ENCODE measurements around the gene SAXO2. TPM values are rescaled to one million over a fixed set of nuclear protein-coding genes. Genes with fewer than 3 reads are reported as not detected.
"Not testable (repeated sequence)": the region's sequence is repeated elsewhere in the genome, so short reads cannot be mapped to it uniquely, and the experiment has no call there.

The SAXO2 gene
- total and polyA plus RNA-seq, 2 donors (not counting 3 experiments of a cell fraction or from before 2014, with no cell fraction given), result 0.98 to 5.2 TPM

DNA sequence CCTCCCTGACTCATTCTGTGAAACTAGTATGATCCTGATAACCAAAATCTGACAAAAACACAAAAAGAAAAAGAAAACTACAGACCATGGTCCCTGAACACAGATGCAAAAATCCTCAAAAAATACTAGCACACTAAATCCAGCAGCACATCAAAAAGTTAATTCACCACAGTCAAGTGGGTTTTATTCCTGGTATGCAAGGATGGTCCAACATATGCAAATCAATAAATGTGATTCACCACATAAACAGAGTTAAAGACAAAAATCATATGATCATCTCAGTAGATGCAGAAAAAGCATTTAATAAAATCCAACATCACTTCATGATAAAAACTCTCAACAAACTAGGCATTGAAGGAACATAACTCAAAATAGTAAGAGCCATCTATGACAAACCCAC, 12.8 kb downstream of the SAXO2 start:
- Histone ChIP-seq H3K27ac (ENCODE audit: insufficient read depth, low read depth, low read length) (no peak overlapping the region), H3K36me3 (ENCODE audit: control insufficient read depth in 2 of 2, extremely low read depth in 1 of 2, insufficient read depth in 2 of 2, low read length in 2 of 2) (no peaks in the 10 kb centered on the region), H3K9me3 (replicated peaks; ENCODE audit: control insufficient read depth, insufficient read depth, low read length) (no peaks in the 10 kb centered on the region), H3K4me3 (replicated peaks in 1 of 3; ENCODE audit: insufficient read depth in 1 of 3, low read depth in 1 of 3, low read length in 3 of 3) (no peak overlapping the region), H3K79me2 (ENCODE audit: control insufficient read depth, insufficient read depth, low read length) (no peaks in the 10 kb centered on the region), H3K9ac (replicated peaks; ENCODE audit: extremely low read depth, insufficient read depth, low read length) (no peak overlapping the region), H3K4me1 (ENCODE audit: control insufficient read depth, extremely low read depth, insufficient read depth, low read length) (no peaks in the 10 kb centered on the region), H3K4me2 (ENCODE audit: insufficient read depth, low read length) (no peak overlapping the region), H3K27me3 (ENCODE audit: control insufficient read depth in 2 of 2, insufficient read depth in 2 of 2, low read length in 2 of 2) (peaks cover 0 to 22% of the 10 kb centered on the region in 2 experiments), H2AFZ (ENCODE audit: low read depth, low read length) (no peak overlapping the region), H4K20me1 (replicated peaks; ENCODE audit: control insufficient read depth, extremely low read depth, insufficient read depth, low read length) (no peaks in the 10 kb centered on the region), H3K9me1 (replicated peaks; ENCODE audit: control insufficient read depth, extremely low read depth, insufficient read depth, low read length) (no peaks in the 10 kb centered on the region)
- POLR2A ChIA-PET, result no interaction called here
- FAIRE-seq, result no peak
- dilution Hi-C loops (cut with MboI; ENCODE audit: extremely low pct_ligation_motif_present, low sequenced_read_pairs) (no loop called here), intact Hi-C loops (cut with micrococcal nuclease) (loop anchor here (10.0 kb wide), 1 partner anchor 59 kb away; no protein-coding TSS in a partner anchor)
- TF ChIP-seq MAX (IDR thresholded peaks at IDR 0.05; ENCODE audit: insufficient read depth, insufficient read length), result no peak
- no peak for TF ChIP-seq MYC (IDR thresholded peaks at IDR 0.05; ENCODE audit: low read depth, low read length)
- TF ChIP-seq EZH2 (IDR thresholded peaks at IDR 0.05; ENCODE audit: borderline replicate concordance, low read depth, low read length, severe bottlenecking), result no peak
- TF ChIP-seq FOS (IDR thresholded peaks at IDR 0.05; ENCODE audit: borderline replicate concordance, insufficient read depth, low read length), result no peak
- TF ChIP-seq, protein P1, sequence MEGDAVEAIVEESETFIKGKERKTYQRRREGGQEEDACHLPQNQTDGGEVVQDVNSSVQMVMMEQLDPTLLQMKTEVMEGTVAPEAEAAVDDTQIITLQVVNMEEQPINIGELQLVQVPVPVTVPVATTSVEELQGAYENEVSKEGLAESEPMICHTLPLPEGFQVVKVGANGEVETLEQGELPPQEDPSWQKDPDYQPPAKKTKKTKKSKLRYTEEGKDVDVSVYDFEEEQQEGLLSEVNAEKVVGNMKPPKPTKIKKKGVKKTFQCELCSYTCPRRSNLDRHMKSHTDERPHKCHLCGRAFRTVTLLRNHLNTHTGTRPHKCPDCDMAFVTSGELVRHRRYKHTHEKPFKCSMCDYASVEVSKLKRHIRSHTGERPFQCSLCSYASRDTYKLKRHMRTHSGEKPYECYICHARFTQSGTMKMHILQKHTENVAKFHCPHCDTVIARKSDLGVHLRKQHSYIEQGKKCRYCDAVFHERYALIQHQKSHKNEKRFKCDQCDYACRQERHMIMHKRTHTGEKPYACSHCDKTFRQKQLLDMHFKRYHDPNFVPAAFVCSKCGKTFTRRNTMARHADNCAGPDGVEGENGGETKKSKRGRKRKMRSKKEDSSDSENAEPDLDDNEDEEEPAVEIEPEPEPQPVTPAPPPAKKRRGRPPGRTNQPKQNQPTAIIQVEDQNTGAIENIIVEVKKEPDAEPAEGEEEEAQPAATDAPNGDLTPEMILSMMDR (IDR thresholded peaks at IDR 0.05; ENCODE audit: extremely low read depth in 1 of 2, insufficient read depth in 1 of 2, low read depth in 1 of 2, low read length in 2 of 2), result no peak
- no peak for DNase-seq (ENCODE audit: low read depth, low spot score)
- no TSS peak for BruUV-seq (replicated peaks)
- CTCF ChIA-PET, result no interaction called here

GRCh38 chr15:82281276-82281675, 18.7 kb downstream of the SAXO2 start:
- intact Hi-C loops (cut with micrococcal nuclease); H3K79me2 ChIP-seq (ENCODE audit: control insufficient read depth, insufficient read depth, low read length); DNase-seq (ENCODE audit: low read depth, low spot score); H3K27ac ChIP-seq (ENCODE audit: insufficient read depth, low read depth, low read length); dilution Hi-C loops (cut with MboI; ENCODE audit: extremely low pct_ligation_motif_present, low sequenced_read_pairs); CTCF ChIA-PET; H3K36me3 ChIP-seq (ENCODE audit: control insufficient read depth in 2 of 2, extremely low read depth in 1 of 2, insufficient read depth in 2 of 2, low read length in 2 of 2); H3K9me1 ChIP-seq (replicated peaks; ENCODE audit: control insufficient read depth, extremely low read depth, insufficient read depth, low read length); H3K4me3 ChIP-seq (replicated peaks in 1 of 3; ENCODE audit: insufficient read depth in 1 of 3, low read depth in 1 of 3, low read length in 3 of 3); H3K9me3 ChIP-seq (replicated peaks; ENCODE audit: control insufficient read depth, insufficient read depth, low read length); H3K9ac ChIP-seq (replicated peaks; ENCODE audit: extremely low read depth, insufficient read depth, low read length); H2AFZ ChIP-seq (ENCODE audit: low read depth, low read length); H3K4me2 ChIP-seq (ENCODE audit: insufficient read depth, low read length); POLR2A ChIA-PET; H4K20me1 ChIP-seq (replicated peaks; ENCODE audit: control insufficient read depth, extremely low read depth, insufficient read depth, low read length); H3K4me1 ChIP-seq (ENCODE audit: control insufficient read depth, extremely low read depth, insufficient read depth, low read length); BruUV-seq (replicated peaks): not testable (repeated sequence)
- TF ChIP-seq, protein P1 (IDR thresholded peaks at IDR 0.05; ENCODE audit: extremely low read depth in 1 of 2, insufficient read depth in 1 of 2, low read depth in 1 of 2, low read length in 2 of 2), result peak in 1 of 2 donors; percentile 7
- FAIRE-seq, result peak; percentile 86
- peaks cover 1 to 34% of the 10 kb centered on the region in 2 experiments for H3K27me3 ChIP-seq (ENCODE audit: control insufficient read depth in 2 of 2, insufficient read depth in 2 of 2, low read length in 2 of 2)

- H3K36me3 ChIP-seq (ENCODE audit: control insufficient read depth in 2 of 2, extremely low read depth in 1 of 2, insufficient read depth in 2 of 2, low read length in 2 of 2); H3K4me1 ChIP-seq (ENCODE audit: control insufficient read depth, extremely low read depth, insufficient read depth, low read length); H3K79me2 ChIP-seq (ENCODE audit: control insufficient read depth, insufficient read depth, low read length); DNase-seq (ENCODE audit: low read depth, low spot score); H4K20me1 ChIP-seq (replicated peaks; ENCODE audit: control insufficient read depth, extremely low read depth, insufficient read depth, low read length); FAIRE-seq; intact Hi-C loops (cut with micrococcal nuclease); H3K9ac ChIP-seq (replicated peaks; ENCODE audit: extremely low read depth, insufficient read depth, low read length); BruUV-seq (replicated peaks); POLR2A ChIA-PET; H3K27ac ChIP-seq (ENCODE audit: insufficient read depth, low read depth, low read length); H3K9me1 ChIP-seq (replicated peaks; ENCODE audit: control insufficient read depth, extremely low read depth, insufficient read depth, low read length); H3K9me3 ChIP-seq (replicated peaks; ENCODE audit: control insufficient read depth, insufficient read depth, low read length); H3K4me2 ChIP-seq (ENCODE audit: insufficient read depth, low read length); H2AFZ ChIP-seq (ENCODE audit: low read depth, low read length); H3K4me3 ChIP-seq (replicated peaks in 1 of 3; ENCODE audit: insufficient read depth in 1 of 3, low read depth in 1 of 3, low read length in 3 of 3); dilution Hi-C loops (cut with MboI; ENCODE audit: extremely low pct_ligation_motif_present, low sequenced_read_pairs): not testable (repeated sequence)
- peaks cover 1 to 24% of the 10 kb centered on the region in 2 experiments for H3K27me3 ChIP-seq (ENCODE audit: control insufficient read depth in 2 of 2, insufficient read depth in 2 of 2, low read length in 2 of 2)
- CTCF ChIA-PET, result interaction anchor here (0.6 kb wide), 1 partner anchor 13 kb away, joined by 4 read pairs; no protein-coding TSS in a partner anchor
These were observed 19.8 kb downstream of the SAXO2 start for GRCh38 chr15:82282386-82282785.
